Superior temporal gyrus (tissue), 1 donor: ENCODE measurements around the gene PCNT.
"Not testable (repeated sequence)": the region's sequence is repeated elsewhere in the genome, so short reads cannot be mapped to it uniquely, and the experiment has no call there.

ENCODE experiments used
- DNase-seq: peaks from one replicate; pipeline ENCODE4 v3.0.0-alpha.2; 2016; ENCODE audit errors: extremely low spot score

The PCNT gene

DNA sequence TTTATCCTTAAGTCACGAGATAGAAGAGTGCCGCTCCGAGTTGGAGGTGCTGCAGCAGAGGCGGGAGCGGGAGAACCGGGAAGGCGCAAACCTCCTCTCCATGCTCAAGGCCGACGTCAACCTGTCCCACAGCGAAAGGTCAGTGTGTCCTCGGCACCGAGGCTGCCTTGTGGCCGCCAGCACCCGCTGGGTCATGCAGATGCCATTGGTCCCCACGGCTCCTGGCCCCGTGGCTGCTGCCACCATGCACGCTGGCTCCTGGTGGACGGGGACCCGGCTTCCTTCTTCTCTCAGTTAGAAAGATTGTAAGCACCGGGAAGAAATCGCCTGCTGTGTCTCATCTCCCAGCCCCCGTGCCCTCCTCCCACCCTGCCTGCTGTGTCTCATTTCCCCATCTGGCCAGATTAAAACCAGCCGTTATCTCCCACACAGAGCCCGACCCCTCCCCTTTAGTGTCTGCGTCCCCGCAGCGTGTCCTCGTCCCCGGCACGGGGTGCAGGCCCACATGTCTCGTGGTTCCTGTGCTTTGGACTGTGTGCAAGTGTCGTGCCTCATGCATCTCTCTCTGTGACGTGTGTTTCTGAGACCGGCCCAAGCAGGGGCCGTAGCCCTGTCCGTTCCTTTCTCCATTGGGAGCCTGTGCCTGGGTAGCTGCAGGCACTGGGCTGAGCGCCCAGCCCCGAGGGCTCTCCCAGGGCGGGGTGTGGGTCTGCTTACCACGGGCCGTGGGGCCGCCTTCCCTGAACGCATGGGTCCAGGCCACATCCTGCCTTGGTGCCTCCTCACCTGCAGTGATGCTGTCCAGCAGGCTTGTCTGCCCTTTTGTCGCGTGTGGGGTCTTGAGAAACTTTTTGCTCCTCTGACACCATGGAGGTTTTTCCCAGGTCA lies 62.1 kb downstream of the PCNT start:
- no peak for DNase-seq

DNA sequence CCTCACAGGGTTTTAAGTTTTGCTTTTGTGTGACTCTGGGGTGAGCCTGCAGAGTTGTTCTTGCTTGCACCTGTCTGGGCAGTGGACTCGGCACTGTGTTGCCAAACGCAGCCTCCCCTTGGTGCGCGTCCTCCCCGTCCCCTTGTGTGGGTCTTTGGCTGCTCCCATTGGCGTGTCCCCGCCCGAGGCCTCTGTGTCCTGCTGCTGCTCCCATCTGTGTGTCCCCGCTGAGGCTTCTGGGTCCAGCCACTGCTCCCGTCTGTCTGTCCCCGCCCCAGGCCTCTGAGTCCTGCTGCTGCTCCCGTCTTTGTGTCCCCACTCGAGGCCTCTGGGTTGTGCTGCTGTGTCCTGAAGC lies 62.8 kb downstream of the PCNT start:
- DNase-seq = no peak

DNA sequence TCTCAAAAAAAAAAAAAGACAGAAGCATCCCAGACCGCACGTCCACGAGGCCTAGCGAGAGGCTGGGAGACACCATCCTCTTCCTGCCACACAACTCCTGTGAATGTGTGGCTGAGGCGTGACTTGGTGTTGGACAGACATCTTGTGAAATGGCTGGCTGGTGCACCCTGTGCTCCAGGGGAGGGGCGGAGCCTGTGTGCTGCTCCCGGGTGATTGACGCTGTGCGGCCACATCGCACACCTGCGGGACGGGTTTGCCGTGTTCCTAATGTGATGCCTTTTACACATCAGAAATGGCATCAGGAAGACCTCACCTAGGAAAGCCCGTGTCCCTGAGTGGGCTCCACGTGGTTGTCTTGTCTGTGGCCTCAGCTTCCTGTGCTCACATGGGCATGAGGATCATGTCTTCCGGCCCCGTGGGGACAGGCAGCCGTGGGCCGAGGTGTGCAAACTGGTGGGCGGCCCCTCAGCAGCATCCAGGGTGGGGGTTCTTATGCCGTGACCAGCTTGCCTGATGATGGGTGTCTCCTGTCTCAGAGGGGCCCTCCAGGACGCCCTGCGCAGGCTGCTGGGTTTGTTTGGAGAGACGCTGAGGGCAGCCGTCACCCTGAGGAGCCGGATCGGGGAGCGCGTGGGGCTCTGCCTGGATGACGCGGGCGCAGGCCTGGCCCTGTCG lies 64.4 kb downstream of the PCNT start:
- no peak for DNase-seq

DNA sequence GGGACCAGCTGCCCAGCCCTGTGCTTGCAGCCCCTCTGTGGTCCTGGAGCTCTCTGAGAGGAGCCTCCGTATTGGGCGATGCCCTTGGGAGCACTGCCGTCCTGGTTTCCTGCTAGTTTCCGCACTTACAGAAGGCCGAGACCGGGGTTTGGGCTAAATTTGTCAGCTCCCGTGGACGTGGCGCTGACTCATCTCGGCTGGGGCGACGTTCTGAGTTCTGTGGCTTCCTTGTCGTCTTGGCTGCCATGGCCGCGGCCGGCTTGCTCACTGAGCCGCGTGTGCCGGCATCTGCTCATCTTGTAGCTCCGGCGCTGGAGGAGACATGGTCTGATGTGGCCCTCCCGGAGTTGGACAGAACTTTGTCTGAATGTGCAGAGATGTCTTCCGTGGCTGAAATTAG lies 64.9 kb downstream of the PCNT start:
- no peak for DNase-seq

DNA sequence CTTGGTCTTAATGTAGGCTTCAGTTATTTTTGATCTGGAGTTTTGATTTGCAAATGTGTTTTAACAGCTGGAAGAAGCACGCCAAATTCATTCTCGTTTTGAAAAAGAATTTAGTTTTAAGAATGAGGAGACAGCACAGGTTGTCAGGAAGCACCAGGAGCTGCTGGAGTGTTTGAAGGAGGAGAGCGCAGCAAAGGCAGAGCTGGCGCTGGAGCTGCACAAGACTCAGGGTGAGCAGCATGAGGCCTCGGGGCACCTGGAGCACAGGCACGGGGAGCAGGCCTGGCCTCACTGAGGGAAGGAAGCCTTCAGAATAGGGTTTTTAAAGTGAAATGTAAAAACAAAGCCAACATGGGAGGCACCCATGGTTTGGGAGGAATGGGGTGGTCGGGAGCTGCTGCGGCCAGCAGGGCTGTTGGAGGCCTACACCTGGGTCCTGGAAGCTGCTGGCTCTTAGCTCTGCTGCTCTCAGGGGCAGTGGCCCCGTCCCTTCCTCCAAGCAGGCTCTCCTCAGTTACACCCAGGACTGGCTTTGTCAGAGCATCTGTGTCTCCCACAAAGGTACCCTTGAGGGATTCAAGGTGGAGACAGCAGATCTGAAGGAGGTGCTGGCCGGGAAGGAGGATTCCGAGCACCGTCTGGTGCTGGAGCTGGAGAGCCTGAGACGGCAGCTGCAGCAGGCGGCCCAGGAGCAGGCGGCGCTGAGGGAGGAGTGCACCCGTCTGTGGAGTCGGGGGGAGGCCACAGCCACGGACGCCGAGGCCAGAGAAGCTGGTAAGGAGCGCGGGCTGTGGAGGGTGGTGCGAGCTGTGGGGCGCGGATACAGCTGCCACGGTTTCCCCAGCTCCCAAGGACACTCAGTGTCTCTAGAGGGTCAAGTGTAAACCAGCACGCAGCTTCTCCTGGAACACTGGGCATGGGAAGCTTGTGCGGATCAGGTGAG lies 66.9 kb downstream of the PCNT start:
- DNase-seq = no peak

DNA sequence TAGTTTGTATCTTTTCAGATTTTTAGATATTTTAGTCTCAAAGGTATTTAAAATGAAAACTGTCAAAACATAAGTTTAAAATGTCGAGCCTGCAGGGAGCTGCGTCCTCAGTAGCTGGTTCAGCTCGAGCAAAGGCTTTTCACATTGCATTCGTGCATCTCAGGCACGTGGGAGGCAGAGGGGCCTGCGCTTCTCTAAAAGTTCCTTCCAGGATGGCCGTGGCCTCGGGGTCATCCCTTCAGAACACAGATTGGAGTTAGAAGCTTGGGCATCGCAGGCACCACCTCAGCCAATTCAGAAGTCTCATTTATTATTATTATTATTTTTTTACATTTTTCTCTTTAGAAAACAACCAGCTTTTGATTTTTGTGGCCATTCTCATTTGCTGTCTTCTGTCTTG lies 67.8 kb downstream of the PCNT start:
- no peak for DNase-seq

DNA sequence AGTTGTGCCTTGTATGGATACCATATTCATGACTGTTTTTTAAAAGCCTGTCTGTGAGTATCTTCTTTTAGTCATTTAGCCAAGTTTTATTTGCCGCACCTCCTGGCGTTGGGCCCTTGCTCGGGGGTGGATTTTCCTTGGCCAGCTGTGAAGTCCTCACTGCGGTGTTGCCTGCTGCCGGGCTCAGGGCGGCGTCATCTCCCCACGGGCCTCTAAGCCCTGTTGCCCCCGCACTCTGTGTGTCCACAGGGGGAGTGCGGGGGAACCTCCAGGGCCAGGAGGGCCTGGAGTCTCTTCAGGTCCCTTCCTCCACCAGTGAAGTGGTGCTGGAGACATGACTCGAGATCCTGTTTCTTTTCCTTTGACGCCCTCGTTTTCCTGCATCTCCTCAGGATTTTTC lies 69.0 kb downstream of the PCNT start:
- DNase-seq = peak; percentile 48

DNA sequence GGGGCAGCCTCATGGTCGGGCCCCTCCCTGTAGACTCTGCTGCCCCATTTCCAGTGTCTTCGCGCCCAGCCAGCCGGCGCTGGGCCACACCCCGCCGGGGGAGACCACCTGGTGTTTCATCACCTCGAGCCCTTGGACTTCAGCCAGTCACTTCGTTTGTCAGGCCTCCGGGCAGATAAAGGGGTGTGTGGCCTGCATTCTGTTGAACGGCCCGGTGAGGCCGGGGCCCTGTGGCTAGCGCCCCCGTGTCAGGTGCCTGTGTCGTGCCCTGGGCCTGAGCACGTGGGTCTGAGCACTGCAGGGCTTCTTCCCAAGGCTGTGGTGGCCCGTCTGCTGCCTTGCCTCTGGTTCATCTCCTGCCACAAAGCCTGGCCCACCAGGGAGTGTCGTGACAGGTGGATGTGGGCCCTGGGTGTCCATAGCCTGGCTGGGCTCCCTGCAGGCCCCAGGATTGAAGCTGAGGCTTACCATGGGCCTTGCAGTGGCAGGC lies 69.5 kb downstream of the PCNT start:
- DNase-seq = no peak

DNA sequence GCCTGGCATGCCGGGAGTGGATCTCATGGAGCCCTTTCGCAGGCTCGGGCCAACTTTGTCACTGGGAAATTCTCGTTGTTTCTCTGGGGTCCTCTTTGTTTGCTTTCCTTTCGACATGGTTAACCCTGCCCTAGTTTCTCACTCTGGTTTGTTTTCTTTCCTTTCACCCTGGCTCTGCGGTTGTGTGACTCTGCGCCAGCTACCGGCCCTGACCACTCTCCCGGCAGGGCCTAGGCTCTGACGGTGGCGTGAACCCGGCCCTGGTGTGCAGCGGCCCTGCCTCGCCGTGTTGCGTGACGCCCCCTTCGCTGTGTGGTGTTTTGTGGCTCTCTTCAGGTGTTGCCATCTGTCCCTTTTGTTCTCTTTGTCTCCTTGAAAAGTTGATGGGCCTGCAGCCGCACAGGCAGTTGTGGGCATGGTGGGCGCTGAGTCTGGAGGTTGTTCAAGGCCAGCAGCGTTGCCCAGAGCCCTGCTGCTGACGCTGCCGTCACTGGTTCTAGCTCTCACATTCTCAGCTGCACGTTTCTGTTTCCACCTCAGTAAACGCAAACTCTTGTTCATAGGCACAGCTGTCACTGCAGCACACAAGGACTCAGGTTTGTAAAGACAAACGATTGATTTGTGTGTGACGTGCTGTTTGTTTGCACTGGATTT lies 70.1 kb downstream of the PCNT start:
- no peak for DNase-seq

DNA sequence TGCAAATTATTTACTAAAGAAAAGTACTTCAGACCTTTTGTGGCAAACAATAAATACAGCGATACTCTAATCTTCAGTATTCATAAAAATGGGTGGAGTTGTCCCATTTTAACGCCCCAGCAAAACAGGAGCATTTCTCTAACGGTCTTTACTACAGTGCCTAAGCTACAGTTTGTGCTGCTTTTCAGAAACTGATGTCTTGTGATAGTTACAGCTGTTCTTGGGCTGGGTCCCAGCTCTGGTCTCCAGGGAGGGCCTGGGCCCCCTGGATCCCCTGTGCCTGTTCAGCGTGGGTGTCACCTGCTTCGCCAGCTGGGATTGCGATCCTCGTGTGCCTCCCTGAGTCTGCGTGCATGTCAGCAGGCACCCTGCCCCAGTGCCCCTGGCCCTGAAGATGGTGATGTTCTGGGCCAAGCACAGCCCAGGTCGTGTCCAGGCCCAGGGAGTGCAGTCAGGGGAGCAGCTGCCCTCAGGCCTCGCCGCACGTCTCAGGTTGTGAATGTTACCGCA lies 70.7 kb downstream of the PCNT start:
- no peak for DNase-seq

DNA sequence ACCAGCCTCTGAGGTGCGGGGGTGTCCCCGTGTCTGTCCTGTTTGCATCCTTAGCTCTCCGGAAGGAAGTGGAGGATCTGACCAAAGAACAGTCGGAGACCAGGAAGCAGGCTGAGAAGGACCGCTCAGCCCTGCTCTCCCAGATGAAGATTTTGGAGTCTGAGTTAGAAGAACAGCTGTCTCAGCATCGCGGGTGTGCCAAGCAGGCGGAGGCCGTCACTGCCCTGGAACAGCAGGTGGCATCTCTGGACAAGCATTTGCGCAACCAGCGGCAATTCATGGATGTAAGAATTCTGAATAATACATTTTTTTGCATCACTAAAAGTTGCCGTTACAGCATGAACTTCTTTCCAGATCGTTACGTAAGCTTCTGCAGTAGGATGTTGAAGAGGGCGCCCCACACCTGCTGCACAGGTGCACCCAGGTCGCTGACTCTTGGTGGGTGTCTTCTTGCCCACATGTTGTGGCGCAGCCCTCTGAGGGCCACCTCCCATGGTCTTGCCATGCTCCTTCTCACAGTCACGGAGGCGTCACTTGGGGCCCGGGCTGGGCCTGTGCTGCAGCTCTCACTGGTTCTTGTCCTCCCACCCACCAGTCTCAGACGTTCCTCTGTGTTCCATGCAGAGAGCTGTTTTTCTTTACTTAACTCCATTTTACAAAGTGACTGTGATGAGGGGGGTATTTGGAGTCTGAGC lies 73.4 kb downstream of the PCNT start:
- DNase-seq = no peak

DNA sequence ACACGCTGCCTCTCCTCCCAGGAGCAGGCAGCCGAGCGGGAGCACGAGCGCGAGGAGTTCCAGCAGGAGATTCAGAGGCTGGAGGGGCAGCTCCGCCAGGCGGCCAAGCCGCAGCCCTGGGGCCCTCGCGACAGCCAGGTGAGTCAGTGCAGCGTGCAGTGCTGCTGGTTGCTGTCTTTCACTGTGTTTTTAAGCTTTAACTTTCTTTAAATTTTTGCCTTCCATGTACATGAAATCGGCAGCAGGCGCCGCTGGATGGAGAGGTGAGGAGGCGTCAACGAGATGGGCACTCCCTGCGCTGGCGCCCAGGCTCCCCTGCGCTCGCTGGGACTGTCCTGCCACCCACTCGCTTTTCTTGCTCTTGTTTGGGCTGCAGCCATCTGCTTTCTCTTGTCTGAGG lies 74.0 kb downstream of the PCNT start:
- no peak for DNase-seq

DNA sequence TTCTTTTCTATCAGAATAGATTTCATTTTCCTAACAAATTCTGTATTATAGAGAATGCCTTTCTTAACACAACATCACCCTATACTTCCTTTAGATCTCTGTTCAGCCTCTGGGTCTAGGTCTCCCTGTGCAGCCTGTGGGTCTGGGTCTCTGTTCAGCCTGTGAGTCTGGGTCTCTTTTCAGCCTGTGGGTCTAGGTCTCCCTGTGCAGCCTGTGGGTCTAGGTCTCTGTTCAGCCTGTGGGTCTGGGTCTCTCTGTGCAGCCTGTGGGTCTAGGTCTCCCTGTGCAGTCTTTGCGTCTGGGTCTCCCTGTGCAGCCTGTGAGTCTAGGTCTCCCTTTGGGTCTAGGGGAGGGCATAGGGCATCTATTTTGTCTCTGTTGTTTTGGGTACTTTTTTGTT lies 75.2 kb downstream of the PCNT start:
- no peak for DNase-seq

DNA sequence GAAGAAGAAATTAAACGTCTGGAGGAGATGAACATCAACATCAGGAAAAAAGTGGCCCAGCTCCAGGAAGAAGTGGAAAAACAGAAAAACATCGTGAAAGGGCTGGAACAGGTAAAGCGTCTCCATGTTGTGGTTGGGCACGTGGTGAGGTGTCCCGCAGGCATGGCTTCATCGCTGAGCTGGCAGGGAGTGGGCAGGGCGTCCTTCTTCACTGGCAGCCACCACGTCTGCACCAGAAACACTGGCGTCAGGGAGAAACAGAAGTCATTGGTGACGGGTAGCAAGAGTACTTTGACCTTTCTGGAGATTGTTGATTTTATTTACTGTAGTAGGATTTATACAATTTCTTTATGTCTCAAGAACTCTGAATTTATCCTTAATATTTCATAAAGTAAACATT lies 75.7 kb downstream of the PCNT start:
- DNase-seq = no peak

DNA sequence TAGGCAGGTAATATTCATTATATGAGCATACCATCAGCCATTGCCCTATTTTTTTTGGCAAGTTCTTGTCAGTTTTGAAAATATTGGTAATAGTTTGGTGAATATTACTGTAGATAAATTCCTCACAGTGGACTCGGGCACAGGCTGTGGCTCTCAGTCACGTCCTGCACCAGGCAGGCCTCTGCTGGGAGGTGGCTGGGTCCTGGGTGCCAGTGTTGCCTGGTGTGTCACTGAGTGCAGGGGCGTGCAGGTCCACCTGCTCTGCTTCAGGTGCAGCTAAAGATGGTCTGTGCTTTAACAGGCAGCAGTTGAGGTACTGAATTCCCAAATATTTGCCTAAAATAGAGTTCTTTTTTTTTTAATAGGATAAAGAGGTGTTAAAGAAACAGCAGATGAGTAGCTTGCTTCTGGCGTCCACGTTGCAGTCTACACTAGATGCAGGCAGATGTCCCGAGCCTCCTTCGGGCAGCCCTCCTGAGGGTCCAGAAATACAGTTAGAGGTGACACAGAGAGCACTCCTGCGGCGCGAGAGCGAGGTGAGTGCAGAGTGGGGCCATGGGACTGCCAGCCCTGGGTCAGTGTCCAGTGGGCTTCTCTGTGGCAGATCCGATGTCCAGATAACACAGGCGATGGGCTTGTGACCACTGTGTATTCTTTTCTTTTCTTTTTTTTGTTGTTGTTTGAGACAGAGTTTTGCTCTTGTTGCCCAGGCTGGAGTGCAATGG lies 77.4 kb downstream of the PCNT start:
- DNase-seq = no peak

DNA sequence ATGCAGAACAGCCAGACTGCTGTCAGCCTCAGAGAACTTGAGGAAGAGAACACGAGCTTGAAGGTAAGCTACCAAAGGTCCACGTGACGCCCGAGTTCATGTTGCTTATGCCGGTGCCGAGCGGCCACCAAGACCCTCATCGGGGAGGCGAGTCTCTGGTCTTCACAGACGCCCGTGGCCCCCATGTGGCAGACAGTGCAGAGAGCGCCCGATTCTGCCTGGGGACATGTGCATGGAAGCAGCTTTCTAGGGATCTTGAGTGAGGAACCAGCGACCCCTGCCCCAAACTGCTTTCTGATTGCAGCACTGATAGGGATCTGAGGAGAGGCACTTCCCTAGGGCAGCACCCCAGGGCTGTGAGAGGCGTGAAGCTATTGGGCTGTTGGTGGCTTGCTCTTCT lies 78.5 kb downstream of the PCNT start:
- DNase-seq = no peak

DNA sequence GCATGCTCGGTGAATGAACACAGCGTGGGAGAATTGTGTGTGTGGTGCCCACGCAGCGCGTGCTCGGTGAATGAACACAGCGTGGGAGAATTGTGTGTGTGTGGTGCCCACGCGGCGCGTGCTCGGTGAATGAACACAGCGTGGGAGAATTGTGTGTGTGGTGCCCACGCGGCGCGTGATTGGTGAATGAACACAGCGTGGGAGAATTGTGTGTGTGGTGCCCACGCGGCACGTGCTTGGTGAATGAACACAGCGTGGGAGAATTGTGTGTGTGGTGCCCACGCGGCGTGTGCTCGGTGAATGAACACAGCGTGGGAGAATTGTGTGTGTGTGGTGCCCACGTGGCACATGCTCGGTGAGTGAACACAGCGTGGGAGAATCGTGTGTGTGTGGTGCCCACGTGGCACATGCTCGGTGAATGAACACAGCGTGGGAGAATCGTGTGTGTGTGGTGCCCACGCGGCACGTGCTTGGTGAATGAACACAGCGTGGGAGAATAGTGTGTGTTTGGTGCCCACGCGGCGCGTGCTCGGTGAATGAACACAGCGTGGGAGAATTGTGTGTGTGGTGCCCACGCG lies 79.4 kb downstream of the PCNT start:
- not testable (repeated sequence) for DNase-seq

DNA sequence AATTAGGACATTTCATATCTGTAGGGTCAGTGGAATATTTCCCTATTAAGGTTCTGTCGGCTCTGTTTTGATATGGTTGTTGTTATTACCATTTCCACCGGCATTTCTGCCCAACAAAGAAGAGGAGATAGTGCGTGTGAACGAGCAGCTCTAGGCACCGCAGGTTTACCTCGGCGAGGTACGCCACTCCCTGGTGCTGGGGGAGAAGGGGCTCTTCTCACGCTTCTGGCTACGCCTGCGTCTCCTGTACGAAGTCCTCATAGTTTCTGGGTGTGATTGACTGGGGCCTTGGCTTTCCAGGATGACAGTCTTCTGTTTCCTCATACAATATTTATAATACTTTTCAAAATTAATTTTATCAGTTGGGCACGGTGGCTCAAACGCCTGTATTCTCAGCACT lies 80.3 kb downstream of the PCNT start:
- DNase-seq = no peak

DNA sequence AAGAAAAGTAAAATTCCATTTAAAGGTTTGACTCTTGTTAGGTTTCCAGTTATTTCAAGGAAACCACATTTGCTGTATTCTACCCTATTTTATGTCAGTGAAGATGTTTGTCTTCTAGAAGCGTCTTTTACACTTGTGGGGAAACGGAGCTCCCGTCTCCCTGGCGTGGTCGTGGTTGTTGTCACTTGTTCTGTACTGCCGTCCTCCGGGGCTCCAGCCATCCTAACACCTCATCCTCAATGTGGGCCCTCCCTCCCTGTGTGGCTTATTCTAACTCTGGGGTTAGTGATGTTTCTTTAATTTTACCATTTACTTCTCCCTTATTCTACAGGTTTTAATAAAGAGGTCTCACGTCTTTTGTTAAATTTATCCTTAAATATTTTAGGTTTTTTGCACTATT lies 82.0 kb downstream of the PCNT start:
- DNase-seq = no peak
